ENCODE measurements around the gene ACOXL.

ACOXL gene

GRCh38 chr2:110904116-110904778 lies 171.9 kb downstream of the ACOXL start:
- TF ChIP-seq ZNF184 (tag by site-specific recombination; IDR thresholded peaks at IDR 0.05) (no peak), ZFP37 (tag by site-specific recombination; IDR thresholded peaks at IDR 0.05) (no peak), KLF1 (tag by site-specific recombination; IDR thresholded peaks at IDR 0.05) (no peak), ZNF777 (tag by site-specific recombination; IDR thresholded peaks at IDR 0.05; ENCODE audit: borderline replicate concordance) (no peak), REPIN1 (tag by site-specific recombination; IDR thresholded peaks at IDR 0.05; ENCODE audit: low read depth) (no peak), ZNF239 (tag by site-specific recombination; IDR thresholded peaks at IDR 0.05) (no peak), ZNF521 (tag by site-specific recombination; IDR thresholded peaks at IDR 0.05) (no peak), ZBTB48 (tag by site-specific recombination; IDR thresholded peaks at IDR 0.05) (no peak), ZNF2 (tag by site-specific recombination; IDR thresholded peaks at IDR 0.05) (no peak), ZNF341 (tag by site-specific recombination; IDR thresholded peaks at IDR 0.05; ENCODE audit: low read depth) (no peak), ZNF585B (tag by site-specific recombination; IDR thresholded peaks at IDR 0.05) (no peak), ZNF19 (tag by site-specific recombination; IDR thresholded peaks at IDR 0.05; ENCODE audit: low read depth) (no peak), KLF8 (tag by site-specific recombination; IDR thresholded peaks at IDR 0.05) (no peak), ZNF747 (tag by site-specific recombination; IDR thresholded peaks at IDR 0.05) (no peak), ZBTB8A (tag by site-specific recombination; IDR thresholded peaks at IDR 0.05) (no peak), ZNF626 (tag by site-specific recombination; IDR thresholded peaks at IDR 0.05) (no peak), ZNF843 (tag by site-specific recombination; IDR thresholded peaks at IDR 0.05) (no peak), TRIM28 (IDR thresholded peaks at IDR 0.05; ENCODE audit: borderline replicate concordance, low read length) (no peak), SCRT2 (tag by site-specific recombination; IDR thresholded peaks at IDR 0.05) (no peak)
- TF ChIP-seq, protein P1, sequence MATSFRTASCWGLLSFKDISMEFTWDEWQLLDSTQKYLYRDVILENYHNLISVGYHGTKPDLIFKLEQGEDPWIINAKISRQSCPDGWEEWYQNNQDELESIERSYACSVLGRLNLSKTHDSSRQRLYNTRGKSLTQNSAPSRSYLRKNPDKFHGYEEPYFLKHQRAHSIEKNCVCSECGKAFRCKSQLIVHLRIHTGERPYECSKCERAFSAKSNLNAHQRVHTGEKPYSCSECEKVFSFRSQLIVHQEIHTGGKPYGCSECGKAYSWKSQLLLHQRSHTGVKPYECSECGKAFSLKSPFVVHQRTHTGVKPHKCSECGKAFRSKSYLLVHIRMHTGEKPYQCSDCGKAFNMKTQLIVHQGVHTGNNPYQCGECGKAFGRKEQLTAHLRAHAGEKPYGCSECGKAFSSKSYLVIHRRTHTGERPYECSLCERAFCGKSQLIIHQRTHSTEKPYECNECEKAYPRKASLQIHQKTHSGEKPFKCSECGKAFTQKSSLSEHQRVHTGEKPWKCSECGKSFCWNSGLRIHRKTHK (tag by site-specific recombination; IDR thresholded peaks at IDR 0.05): no peak
- CTCF ChIA-PET: no interaction called here
- Histone ChIP-seq H3K27ac (ENCODE audit: extremely low read depth, low read depth, low read length) (no peak overlapping the region), H3K4me1 (ENCODE audit: control insufficient read depth, insufficient read depth, low read length) (no peaks in the 10 kb centered on the region), H3K4me3 (ENCODE audit: low read depth, low read length) (no peak overlapping the region), H3K9me3 (ENCODE audit: control insufficient read depth, insufficient read depth, low read depth, low read length) (no peaks in the 10 kb centered on the region), H3K36me3 (ENCODE audit: control insufficient read depth in 2 of 2, insufficient read depth in 1 of 2, low read length in 2 of 2) (no peaks in the 10 kb centered on the region)
- POLR2A ChIA-PET: no interaction called here

DNA sequence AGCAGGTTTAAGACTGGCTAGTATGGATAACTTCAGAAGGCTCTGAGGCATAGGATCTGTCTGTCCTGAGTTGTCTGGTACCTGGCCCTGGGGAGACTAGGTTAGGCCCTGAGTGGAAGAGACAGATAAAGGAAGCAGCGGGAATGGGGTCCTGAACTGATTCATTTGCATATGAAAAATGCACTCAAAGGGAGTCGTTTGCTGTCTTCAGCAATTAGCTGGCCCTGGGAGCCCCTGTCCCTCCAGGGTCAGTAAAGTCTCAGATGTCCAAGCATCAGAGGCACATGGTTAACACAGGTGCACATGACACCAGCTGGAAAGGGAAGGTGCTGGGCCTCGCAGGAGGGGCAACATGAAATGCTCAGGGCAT lies 172.4 kb downstream of the ACOXL start:
- Histone ChIP-seq H3K36me3 (ENCODE audit: control insufficient read depth in 2 of 2, insufficient read depth in 1 of 2, low read length in 2 of 2) (no peaks in the 10 kb centered on the region), H3K27ac (ENCODE audit: extremely low read depth, low read depth, low read length) (no peak overlapping the region), H3K4me1 (ENCODE audit: control insufficient read depth, insufficient read depth, low read length) (no peaks in the 10 kb centered on the region), H3K4me3 (ENCODE audit: low read depth, low read length) (no peak overlapping the region), H3K9me3 (ENCODE audit: control insufficient read depth, insufficient read depth, low read depth, low read length) (no peaks in the 10 kb centered on the region)
- ChIA-PET POLR2A (no interaction called here), CTCF (no interaction called here)
- TF ChIP-seq ZFP41 (tag by site-specific recombination; IDR thresholded peaks at IDR 0.05; ENCODE audit: borderline replicate concordance) (no peak), ZNF449 (tag by site-specific recombination; IDR thresholded peaks at IDR 0.05) (no peak), OVOL3 (tag by site-specific recombination; IDR thresholded peaks at IDR 0.05) (no peak), ZNF692 (tag by site-specific recombination; IDR thresholded peaks at IDR 0.05) (no peak), ZNF221 (tag by site-specific recombination; IDR thresholded peaks at IDR 0.05; ENCODE audit: borderline replicate concordance) (no peak), ZNF555 (tag by site-specific recombination; conservative IDR thresholded peaks at IDR 0.05) (no peak), ZNF610 (tag by site-specific recombination; IDR thresholded peaks at IDR 0.05; ENCODE audit: borderline replicate concordance) (no peak), ZNF549 (tag by site-specific recombination; IDR thresholded peaks at IDR 0.05) (no peak), ZNF398 (tag by site-specific recombination; IDR thresholded peaks at IDR 0.05) (no peak), ZNF521 (tag by site-specific recombination; IDR thresholded peaks at IDR 0.05) (no peak), GLIS1 (tag by site-specific recombination; IDR thresholded peaks at IDR 0.05) (no peak), ZSCAN16 (tag by site-specific recombination; IDR thresholded peaks at IDR 0.05) (no peak), ZNF664 (tag by site-specific recombination; IDR thresholded peaks at IDR 0.05) (no peak), ZFHX2 (tag by site-specific recombination; conservative IDR thresholded peaks at IDR 0.05) (no peak)

Data from HEK293 (cell line).